PC-3 (cell line): Measurements from ENCODE around the gene ABCA3. TPM values are rescaled to one million over a fixed set of nuclear protein-coding genes. Genes with fewer than 3 reads are reported as not detected.

Experiments used
- ATAC-seq: fragments of 200-7000 bp; cut with Tn5 transposase; 2 replicates; pipeline ENCODE4 v1.9.1; 2020; ENCODE audit warnings: mild to moderate bottlenecking, moderate library complexity
- BruUV-seq: library from RNA; stranded (reverse); fragments of 400-500 nt; replicated peaks from 2 replicates; lab custom pipeline; 2021; lab: Mats Ljungman, UMichigan
- CTCF ChIA-PET: fragments of 300-600 bp; sonication (Branson Sonifier 250); formaldehyde crosslinking; loops from one replicate; lab custom pipeline; 2022; ENCODE audit warnings: antibody characterized with exemption; lab: Charles Lee
- POLR2A ChIA-PET: fragments of 300-600 bp; sonication (Branson Sonifier 250); formaldehyde crosslinking; loops from one replicate; lab custom pipeline; 2022; ENCODE audit warnings: antibody characterized with exemption; ENCODE audit not compliant: unreplicated experiment; lab: Charles Lee
- DNase-seq: peaks from one replicate; pipeline ENCODE4 v3.0.0-alpha.2; 2015
- H2AFZ ChIP-seq: fragments of 300-600 bp; sonication (generic); 2 replicates; pipeline ENCODE4 v1.6.0; 2016; ENCODE audit warnings: antibody characterized with exemption, low read length
- H3F3A ChIP-seq: fragments of 300-600 bp; sonication (generic); one replicate; pipeline ENCODE4 v1.6.0; 2017; ENCODE audit warnings: antibody characterized with exemption, low read length, control low read depth, mild to moderate bottlenecking; ENCODE audit not compliant: unreplicated experiment
- H3K27ac ChIP-seq: fragments of 300-600 bp; sonication (generic); 2 replicates; pipeline ENCODE4 v1.5.1; 2016; ENCODE audit warnings: mild to moderate bottlenecking, low read length
- H3K27me3 ChIP-seq: fragments of 300-600 bp; sonication (generic); 2 replicates; pipeline ENCODE4 v1.6.1; 2016; ENCODE audit warnings: low read length, mixed read lengths
- H3K36me3 ChIP-seq: fragments of 300-600 bp; sonication (generic); 2 replicates; pipeline ENCODE4 v1.6.1; 2016; ENCODE audit warnings: low read depth, mixed run types, low read length, mixed read lengths
- H3K4me1 ChIP-seq: fragments of 300-600 bp; sonication (generic); 2 replicates; pipeline ENCODE4 v1.5.1; 2016; ENCODE audit warnings: low read length; ENCODE audit not compliant: insufficient read depth
- H3K4me2 ChIP-seq: fragments of 300-600 bp; sonication (generic); 2 replicates; pipeline ENCODE4 v1.6.0; 2016; ENCODE audit warnings: low read length
- H3K4me3 ChIP-seq: fragments of 300-600 bp; sonication (generic); 2 replicates; pipeline ENCODE4 v1.5.1; 2016; ENCODE audit warnings: mild to moderate bottlenecking, low read length, mixed read lengths
- H3K79me2 ChIP-seq: fragments of 300-600 bp; sonication (generic); 2 replicates; pipeline ENCODE4 v1.6.1; 2017; ENCODE audit warnings: low read length, mixed read lengths
- H3K9ac ChIP-seq: fragments of 300-600 bp; sonication (generic); 2 replicates; pipeline ENCODE4 v1.6.0; 2016; ENCODE audit warnings: mild to moderate bottlenecking, low read length
- H3K9me2 ChIP-seq: fragments of 300-600 bp; sonication (generic); replicated peaks from 2 replicates; pipeline ENCODE4 v1.6.1; 2016; ENCODE audit warnings: mixed run types, low read length, mixed read lengths
- H3K9me3 ChIP-seq: fragments of 300-600 bp; sonication (generic); 2 replicates; pipeline ENCODE4 v1.6.1; 2016; ENCODE audit warnings: low read length, mixed read lengths
- H4K20me1 ChIP-seq: fragments of 300-600 bp; sonication (generic); 2 replicates; pipeline ENCODE4 v1.6.1; 2016; ENCODE audit warnings: low read length, mixed read lengths
- CTCF ChIP-seq: fragments of 300-600 bp; sonication (generic); conservative IDR thresholded peaks from 2 replicates; pipeline ENCODE4 v1.5.1; 2017; ENCODE audit warnings: antibody characterized with exemption, low read depth, mild to moderate bottlenecking, low read length
- EZH2 ChIP-seq: fragments of 300-600 bp; sonication (generic); IDR thresholded peaks from one replicate; pipeline ENCODE4 v1.6.1; 2017; ENCODE audit warnings: antibody characterized with exemption, mild to moderate bottlenecking, low read length; ENCODE audit not compliant: unreplicated experiment
- EZH2phosphoT487 ChIP-seq: fragments of 300-600 bp; sonication (generic); IDR thresholded peaks from 2 replicates; pipeline ENCODE4 v1.6.1; 2018; ENCODE audit warnings: mild to moderate bottlenecking, antibody characterized with exemption, low read length, borderline replicate concordance
- intact Hi-C: fragments of 100-400 bp; cut with micrococcal nuclease; formaldehyde crosslinking; loops from 2 replicates; pipeline ENCODE4 v1.9.0; 2023
- total RNA-seq: library from RNA; depleted of rRNA; stranded (reverse); fragments of >200 nt; gene quantifications from 2 replicates; pipeline ENCODE4 v1.2.3, GENCODE V29; 2014

The ABCA3 gene
- total RNA-seq, 1 experiment from 2014 or later: 11.0 TPM

- H3K27me3 ChIP-seq: no peaks in the 10 kb centered on the region
- BruUV-seq: no TSS peak
- H3F3A ChIP-seq: no peaks in the 10 kb centered on the region
- ATAC-seq (no peak), DNase-seq (no peak)
- no peak overlapping the region for H3K4me3 ChIP-seq
- POLR2A ChIA-PET: no interaction called here
- no peaks in the 10 kb centered on the region for H3K9me3 ChIP-seq
- no peaks in the 10 kb centered on the region for H3K36me3 ChIP-seq
- no peak overlapping the region for H3K4me2 ChIP-seq
- no peaks in the 10 kb centered on the region for H3K9me2 ChIP-seq
- no peak overlapping the region for H2AFZ ChIP-seq
- CTCF ChIA-PET: no interaction called here
- H3K27ac ChIP-seq: no peak overlapping the region
- H4K20me1 ChIP-seq: no peaks in the 10 kb centered on the region
- H3K79me2 ChIP-seq: no peaks in the 10 kb centered on the region
- TF ChIP-seq CTCF (no peak), EZH2 (no peak), EZH2phosphoT487 (no peak)
- no peaks in the 10 kb centered on the region for H3K4me1 ChIP-seq
- H3K9ac ChIP-seq: no peak overlapping the region
- intact Hi-C loops: no loop called here
Measured at GRCh38 chr16:2374644-2375043, 34.1 kb upstream of the ABCA3 start.

DNA sequence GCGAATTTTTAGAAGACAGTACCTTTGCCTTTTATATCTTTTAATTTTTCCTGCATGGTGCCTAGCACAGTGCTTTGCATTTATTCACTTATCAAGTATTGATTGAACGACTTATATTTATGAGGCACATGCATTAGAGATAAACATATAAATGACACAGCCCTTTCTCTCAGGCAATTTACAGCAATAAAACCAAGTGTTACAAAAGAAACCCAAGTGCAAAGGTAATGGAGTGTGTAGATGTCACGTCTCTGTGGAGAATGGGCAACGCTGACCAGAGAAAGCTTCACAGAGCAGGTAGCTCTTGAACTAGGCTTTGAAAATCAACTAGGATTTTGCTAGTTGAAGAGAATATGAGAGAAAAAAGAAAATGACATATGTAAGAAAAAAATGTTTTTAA, 32.6 kb upstream of the ABCA3 start:
- ATAC-seq: no peak

DNA sequence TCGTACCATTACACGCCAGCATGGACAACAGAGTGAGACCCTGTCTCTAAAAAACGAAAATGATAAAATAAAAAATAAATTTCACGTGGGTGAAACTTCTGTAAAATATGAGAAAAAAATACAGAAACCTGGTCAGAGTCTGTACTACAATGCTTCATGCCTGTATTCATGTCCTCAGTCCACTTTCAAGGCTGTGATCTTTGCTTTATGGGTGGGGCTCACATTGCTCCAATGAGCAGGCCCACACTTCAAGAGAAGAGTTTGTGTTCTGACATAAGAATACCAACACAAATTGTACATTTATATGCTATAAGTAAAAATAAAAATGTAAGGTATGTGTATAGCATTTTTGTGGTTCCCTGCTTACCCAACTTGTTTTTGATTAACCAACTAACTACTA, 32.2 kb upstream of the ABCA3 start:
- Histone ChIP-seq H3K9ac (no peak overlapping the region), H3K9me2 (no peaks in the 10 kb centered on the region), H3K9me3 (no peaks in the 10 kb centered on the region), H3K4me2 (no peak overlapping the region), H4K20me1 (no peaks in the 10 kb centered on the region), H3K27me3 (no peaks in the 10 kb centered on the region), H2AFZ (no peak overlapping the region), H3K79me2 (no peaks in the 10 kb centered on the region), H3F3A (no peaks in the 10 kb centered on the region), H3K36me3 (no peaks in the 10 kb centered on the region), H3K4me1 (no peaks in the 10 kb centered on the region), H3K4me3 (no peak overlapping the region), H3K27ac (no peak overlapping the region)
- intact Hi-C loops: no loop called here
- ChIA-PET POLR2A (no interaction called here), CTCF (no interaction called here)
- ATAC-seq: no peak
- DNase-seq: no peak
- BruUV-seq: no TSS peak
- no peak for TF ChIP-seq EZH2phosphoT487

More for the DNA sequence above, 32.6 kb upstream of the ABCA3 start:
- no peak overlapping the region for H3K4me3 ChIP-seq
- POLR2A ChIA-PET: no interaction called here
- no peaks in the 10 kb centered on the region for H3K9me3 ChIP-seq
- no peak for TF ChIP-seq EZH2
- no peak for TF ChIP-seq EZH2phosphoT487
- TF ChIP-seq CTCF: no peak
- no peaks in the 10 kb centered on the region for H3K9me2 ChIP-seq
- H3K9ac ChIP-seq: no peak overlapping the region
- no peak overlapping the region for H2AFZ ChIP-seq
- H4K20me1 ChIP-seq: no peaks in the 10 kb centered on the region
- intact Hi-C loops: no loop called here
- no peaks in the 10 kb centered on the region for H3K4me1 ChIP-seq
- H3F3A ChIP-seq: no peaks in the 10 kb centered on the region
- H3K36me3 ChIP-seq: no peaks in the 10 kb centered on the region
- no peak for DNase-seq
- BruUV-seq: no TSS peak
- H3K27ac ChIP-seq: no peak overlapping the region
- no peaks in the 10 kb centered on the region for H3K79me2 ChIP-seq
- CTCF ChIA-PET: no interaction called here
- H3K27me3 ChIP-seq: no peaks in the 10 kb centered on the region
- no peak overlapping the region for H3K4me2 ChIP-seq
